T-helper 17 cell (primary cell): ENCODE measurements around the gene PYURF. TPM values are rescaled to one million over a fixed set of nuclear protein-coding genes. Genes with fewer than 3 reads are reported as not detected.

Experiments used
- ATAC-seq: fragments of 150-1000 bp; cut with Tn5 transposase; 2 replicates; pipeline ENCODE4 v1.10.0; 2021; ENCODE audit warnings: mild to moderate bottlenecking, moderate library complexity
- DNase-seq, 3 donors: peaks; one replicate each; pipeline versions ENCODE4 v3.0.0 to v3.0.0-alpha.2; 2020 to 2021
- H3K9me3 ChIP-seq: one replicate; pipeline ENCODE4 v1.7.0; 2013; ENCODE audit warnings: low read length, mild to moderate bottlenecking; ENCODE audit not compliant: control insufficient read depth, poor library complexity, severe bottlenecking
- H3K27ac Mint-ChIP-seq: one replicate; pipeline ENCODE4 v1.8.0; 2022; ENCODE audit warnings: mild to moderate bottlenecking, moderate library complexity, mixed read lengths
- H3K27me3 Mint-ChIP-seq: one replicate; pipeline ENCODE4 v1.8.0; 2022; ENCODE audit warnings: mixed read lengths
- H3K36me3 Mint-ChIP-seq: one replicate; pipeline ENCODE4 v1.8.0; 2022; ENCODE audit warnings: low read depth, mixed read lengths
- H3K4me1 Mint-ChIP-seq: one replicate; pipeline ENCODE4 v1.8.0; 2022; ENCODE audit warnings: mild to moderate bottlenecking, mixed read lengths
- H3K4me3 Mint-ChIP-seq: one replicate; pipeline ENCODE4 v1.8.0; 2022; ENCODE audit warnings: mild to moderate bottlenecking, moderate library complexity, mixed read lengths
- total RNA-seq, 4 donors: library from RNA in 2 of 4; stranded (reverse) in 2 of 4; gene quantifications; one replicate each; pipeline ENCODE4 v1.2.3 and lab custom pipeline; 2022 to 2026

Gene PYURF
- total RNA-seq, 2 donors from 2014 or later, result 38.8 to 39.7 TPM

DNA sequence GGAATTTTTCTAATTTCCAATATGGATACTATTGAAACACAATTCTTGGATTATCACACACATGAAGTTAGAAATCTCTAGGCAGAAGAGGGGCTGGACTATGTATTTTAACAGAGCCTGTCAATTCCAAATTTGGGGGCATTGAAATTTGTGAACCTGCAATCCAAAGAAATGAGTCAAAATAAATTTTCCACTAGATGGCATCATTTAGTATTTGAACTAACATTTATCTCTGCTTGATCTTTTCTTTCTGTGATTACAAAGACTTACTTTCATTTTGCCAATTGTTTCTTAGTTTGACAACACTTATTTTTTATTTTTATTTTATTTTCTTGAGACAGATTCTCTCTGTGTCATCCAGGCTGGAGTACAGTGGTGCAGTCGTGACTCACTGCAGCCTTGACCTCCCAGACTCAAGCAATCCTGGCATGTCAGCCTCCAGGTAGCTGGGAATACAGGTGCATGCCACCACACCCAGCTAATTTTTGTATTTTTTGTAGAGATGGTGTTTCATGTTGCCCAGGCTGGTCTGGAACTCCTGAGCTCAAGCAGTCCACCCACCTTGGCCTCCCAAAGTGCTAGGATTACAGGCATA lies 2.7 kb upstream of the PYURF start:
- DNase-seq (no peak), ATAC-seq (no peak)
- no peak overlapping the region for H3K27ac Mint-ChIP-seq
- H3K4me3 Mint-ChIP-seq, result no peak overlapping the region
- H3K36me3 Mint-ChIP-seq, result peaks cover 2% of the 10 kb centered on the region
- H3K9me3 ChIP-seq, result no peaks in the 10 kb centered on the region
- H3K4me1 Mint-ChIP-seq, result peaks cover 15% of the 10 kb centered on the region
- H3K27me3 Mint-ChIP-seq, result no peaks in the 10 kb centered on the region

- H3K27ac Mint-ChIP-seq, result peak overlapping the region; percentile 91
- H3K27me3 Mint-ChIP-seq, result no peaks in the 10 kb centered on the region
- no peak for ATAC-seq
- peak overlapping the region; percentile 95 for H3K4me3 Mint-ChIP-seq
- H3K4me1 Mint-ChIP-seq, result peaks cover 17% of the 10 kb centered on the region
- H3K9me3 ChIP-seq, result no peaks in the 10 kb centered on the region
- peaks cover 2% of the 10 kb centered on the region for H3K36me3 Mint-ChIP-seq
- no peak for DNase-seq
Measured at GRCh38 chr4:88524171-88524570, 595 bp upstream of the PYURF start.

DNA sequence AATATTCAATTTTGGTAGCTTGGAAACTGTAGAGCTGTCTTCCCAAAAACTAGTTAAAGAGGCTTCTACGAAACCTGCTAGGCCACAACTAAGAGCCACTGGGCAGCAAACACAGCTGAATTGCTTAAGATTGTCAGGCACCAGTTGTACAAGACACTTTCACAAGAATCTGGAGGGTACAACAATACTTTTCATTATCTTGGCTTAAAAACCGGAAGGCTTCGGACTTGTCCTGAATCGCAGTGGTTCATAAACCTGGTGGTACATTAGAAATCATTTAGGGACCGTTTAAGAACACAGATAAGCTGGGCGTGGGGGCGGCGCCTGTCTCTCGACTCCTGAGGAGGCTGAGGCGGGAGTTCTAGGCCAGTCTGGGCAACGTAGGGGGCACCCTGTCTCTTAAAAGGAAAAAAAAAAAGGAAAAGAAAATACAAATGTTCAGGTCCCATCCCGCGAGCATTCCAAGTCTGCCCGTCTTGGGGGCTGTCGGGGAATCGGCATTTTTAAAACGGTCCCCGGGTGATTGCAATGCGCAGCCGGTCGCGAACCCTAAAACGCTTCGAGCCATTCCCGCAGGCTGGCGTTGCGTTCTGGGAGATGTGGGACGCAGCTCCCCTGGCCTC lies 763 bp downstream of the PYURF start:
- no peaks in the 10 kb centered on the region for H3K9me3 ChIP-seq
- H3K27ac Mint-ChIP-seq, result peak overlapping the region; percentile 91
- H3K4me1 Mint-ChIP-seq, result peaks cover 17% of the 10 kb centered on the region
- H3K27me3 Mint-ChIP-seq, result no peaks in the 10 kb centered on the region
- DNase-seq (no peak), ATAC-seq (peak; percentile 47)
- peaks cover 2% of the 10 kb centered on the region for H3K36me3 Mint-ChIP-seq
- H3K4me3 Mint-ChIP-seq, result peak overlapping the region; percentile 95

DNA sequence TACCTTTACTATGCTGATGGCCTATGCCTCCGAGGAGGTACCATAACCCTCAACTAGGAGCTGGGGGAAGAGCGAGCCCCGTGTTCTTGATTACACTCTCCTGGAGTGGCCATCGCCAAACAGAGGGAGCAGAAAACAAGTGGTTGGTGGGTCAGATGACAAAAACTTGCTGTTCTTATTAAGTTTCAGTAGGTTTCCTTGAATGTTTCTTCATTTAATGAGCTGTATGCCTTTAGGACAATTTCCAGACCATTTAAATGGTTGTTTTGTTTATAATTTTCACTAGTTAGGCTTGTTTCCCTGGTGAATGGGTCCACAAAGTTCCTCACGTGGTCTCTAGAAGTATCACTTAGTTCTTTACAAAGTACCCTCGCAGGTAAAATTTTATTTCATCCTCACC lies 4.7 kb downstream of the PYURF start:
- no peaks in the 10 kb centered on the region for H3K9me3 ChIP-seq
- H3K27me3 Mint-ChIP-seq, result peaks cover under 1% of the 10 kb centered on the region
- no peak overlapping the region for H3K27ac Mint-ChIP-seq
- no peak for ATAC-seq
- H3K4me3 Mint-ChIP-seq, result no peak overlapping the region
- peaks cover 13% of the 10 kb centered on the region for H3K4me1 Mint-ChIP-seq
- no peak for DNase-seq
- H3K36me3 Mint-ChIP-seq, result peaks cover 2% of the 10 kb centered on the region

- peaks cover 4% of the 10 kb centered on the region for H3K36me3 Mint-ChIP-seq
- H3K4me3 Mint-ChIP-seq, result no peak overlapping the region
- ATAC-seq, result no peak
- H3K9me3 ChIP-seq, result no peaks in the 10 kb centered on the region
- H3K27me3 Mint-ChIP-seq, result peaks cover 6% of the 10 kb centered on the region
- H3K4me1 Mint-ChIP-seq, result peaks cover 11% of the 10 kb centered on the region
- no peak overlapping the region for H3K27ac Mint-ChIP-seq
- no peak for DNase-seq
Measured at GRCh38 chr4:88517825-88518224, 5.8 kb downstream of the PYURF start.

- ATAC-seq (no peak), DNase-seq (no peak)
- no peaks in the 10 kb centered on the region for H3K9me3 ChIP-seq
- H3K27ac Mint-ChIP-seq, result no peak overlapping the region
- H3K27me3 Mint-ChIP-seq, result peaks cover 6% of the 10 kb centered on the region
- H3K4me3 Mint-ChIP-seq, result no peak overlapping the region
- peaks cover 4% of the 10 kb centered on the region for H3K36me3 Mint-ChIP-seq
- H3K4me1 Mint-ChIP-seq, result peaks cover 3% of the 10 kb centered on the region
Measured at GRCh38 chr4:88516746-88517145, 6.8 kb downstream of the PYURF start.

- Mint-ChIP-seq H3K4me3 (no peak overlapping the region), H3K36me3 (peaks cover 4% of the 10 kb centered on the region), H3K27ac (no peak overlapping the region), H3K4me1 (no peaks in the 10 kb centered on the region), H3K27me3 (peaks cover 6% of the 10 kb centered on the region)
- H3K9me3 ChIP-seq, result no peaks in the 10 kb centered on the region
- ATAC-seq, result no peak
- no peak for DNase-seq
Measured at GRCh38 chr4:88514557-88515511, 8.7 kb downstream of the PYURF start.

DNA sequence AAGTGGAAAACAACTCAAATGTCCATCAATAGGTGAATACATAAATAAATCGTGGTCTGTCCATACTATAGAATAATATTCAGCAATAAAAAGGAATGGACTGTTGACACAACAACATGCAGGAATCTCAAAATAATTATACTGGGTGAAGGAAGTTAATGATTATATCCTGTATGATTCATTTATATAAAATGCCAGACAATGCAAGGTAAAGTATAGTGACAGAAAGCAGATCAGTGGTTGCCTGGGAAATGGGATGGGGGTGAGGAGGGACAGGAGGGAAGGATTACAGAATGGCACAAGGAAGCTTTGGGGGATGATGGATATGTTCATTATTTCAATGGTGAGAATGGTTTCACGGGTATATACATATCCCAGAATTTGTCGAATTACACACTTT lies 12.3 kb downstream of the PYURF start:
- no peaks in the 10 kb centered on the region for H3K9me3 ChIP-seq
- Mint-ChIP-seq H3K36me3 (peaks cover 4% of the 10 kb centered on the region), H3K27ac (no peak overlapping the region), H3K4me3 (no peak overlapping the region), H3K4me1 (peaks cover 2% of the 10 kb centered on the region), H3K27me3 (peaks cover 6% of the 10 kb centered on the region)
- no peak for ATAC-seq
- no peak for DNase-seq

GRCh38 chr4:88503344-88503743 lies 20.2 kb downstream of the PYURF start:
- no peaks in the 10 kb centered on the region for H3K27me3 Mint-ChIP-seq
- H3K9me3 ChIP-seq, result no peaks in the 10 kb centered on the region
- H3K36me3 Mint-ChIP-seq, result peaks cover 6% of the 10 kb centered on the region
- DNase-seq (no peak), ATAC-seq (no peak)
- no peak overlapping the region for H3K27ac Mint-ChIP-seq
- H3K4me1 Mint-ChIP-seq, result peaks cover 2% of the 10 kb centered on the region
- H3K4me3 Mint-ChIP-seq, result no peak overlapping the region

GRCh38 chr4:88497859-88498409 lies 25.6 kb downstream of the PYURF start:
- H3K9me3 ChIP-seq, result no peaks in the 10 kb centered on the region
- no peak for DNase-seq
- no peak for ATAC-seq
- Mint-ChIP-seq H3K27ac (no peak overlapping the region), H3K4me1 (peaks cover 2% of the 10 kb centered on the region), H3K4me3 (no peak overlapping the region), H3K27me3 (no peaks in the 10 kb centered on the region), H3K36me3 (peaks cover 2% of the 10 kb centered on the region)

DNA sequence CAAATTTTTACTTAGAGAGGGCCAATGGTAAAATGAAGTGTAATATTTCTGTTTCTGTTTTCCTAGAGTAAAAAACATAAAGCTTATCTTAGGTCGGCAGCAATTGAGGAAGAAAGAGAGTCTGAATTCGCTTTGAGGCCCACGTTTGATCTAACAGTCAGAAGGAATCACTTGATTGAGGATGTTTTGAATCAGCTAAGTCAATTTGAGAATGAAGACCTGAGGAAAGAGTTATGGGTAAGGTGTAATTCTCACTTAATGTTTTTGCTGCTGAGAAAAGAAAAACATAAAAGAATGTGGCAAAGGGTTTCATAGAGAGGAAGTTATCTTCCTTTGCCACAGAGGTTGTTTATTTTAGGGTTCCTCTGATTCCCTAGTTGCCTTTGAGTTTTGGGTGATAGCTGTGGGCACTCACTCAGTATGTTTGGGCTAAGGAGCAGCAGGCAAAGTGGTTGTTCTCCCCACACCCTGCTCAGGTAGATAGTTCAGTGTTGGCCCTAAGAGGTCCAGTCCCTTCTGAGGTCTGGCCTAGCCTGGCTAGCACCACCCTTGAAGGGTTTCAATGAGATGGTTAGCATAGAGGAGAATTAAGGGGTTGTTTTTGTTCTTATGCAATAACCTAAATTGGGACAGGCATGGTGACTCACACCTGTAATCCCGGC lies 34.3 kb downstream of the PYURF start:
- no peaks in the 10 kb centered on the region for H3K9me3 ChIP-seq
- peaks cover 23% of the 10 kb centered on the region for H3K4me1 Mint-ChIP-seq
- ATAC-seq (no peak), DNase-seq (no peak)
- no peak overlapping the region for H3K4me3 Mint-ChIP-seq
- H3K36me3 Mint-ChIP-seq, result peaks cover 14% of the 10 kb centered on the region
- no peaks in the 10 kb centered on the region for H3K27me3 Mint-ChIP-seq
- H3K27ac Mint-ChIP-seq, result peak overlapping the region; percentile 62

- no peak overlapping the region for H3K4me3 Mint-ChIP-seq
- H3K27me3 Mint-ChIP-seq, result no peaks in the 10 kb centered on the region
- no peaks in the 10 kb centered on the region for H3K9me3 ChIP-seq
- ATAC-seq, result no peak
- H3K36me3 Mint-ChIP-seq, result peaks cover 5% of the 10 kb centered on the region
- no peak for DNase-seq
- no peaks in the 10 kb centered on the region for H3K4me1 Mint-ChIP-seq
- no peak overlapping the region for H3K27ac Mint-ChIP-seq
Measured at GRCh38 chr4:88481537-88481936, 42.0 kb downstream of the PYURF start.

- ATAC-seq, result no peak
- Mint-ChIP-seq H3K27ac (no peak overlapping the region), H3K4me3 (no peak overlapping the region), H3K27me3 (no peaks in the 10 kb centered on the region), H3K4me1 (peaks cover 5% of the 10 kb centered on the region), H3K36me3 (peaks cover 10% of the 10 kb centered on the region)
- DNase-seq, result no peak
- no peaks in the 10 kb centered on the region for H3K9me3 ChIP-seq
Measured at GRCh38 chr4:88478247-88478646, 45.3 kb downstream of the PYURF start.
